SU-DHL-6 (cell line): ENCODE measurements around the gene PRPF40A.

Experiments
- H2AFZ ChIP-seq: fragments of 200-600 bp; sonication (generic); 2 replicates; pipeline ENCODE4 v1.6.1; 2014; ENCODE audit warnings: low read depth, mild to moderate bottlenecking, moderate library complexity, mixed read lengths, antibody characterized with exemption, low read length; ENCODE audit not compliant: severe bottlenecking
- H3F3A ChIP-seq: fragments of 200-600 bp; shearing (Covaris generic); 2 replicates; pipeline ENCODE4 v1.6.0; 2016; ENCODE audit warnings: antibody characterized with exemption, mild to moderate bottlenecking; ENCODE audit not compliant: insufficient read depth
- H3K27ac ChIP-seq: fragments of 200-600 bp; sonication (generic); 2 replicates; pipeline ENCODE4 v1.5.1; 2016; ENCODE audit warnings: low read depth, mild to moderate bottlenecking, low read length, moderate library complexity, mixed read lengths
- H3K27me3 ChIP-seq: fragments of 200-600 bp; sonication (generic), shearing (Covaris generic); 2 replicates; pipeline ENCODE4 v1.6.0; 2014; ENCODE audit warnings: mild to moderate bottlenecking, low read length
- H3K36me3 ChIP-seq: fragments of 200-600 bp; sonication (generic); 2 replicates; pipeline ENCODE4 v1.6.1; 2014; ENCODE audit warnings: mild to moderate bottlenecking, low read length, mixed read lengths
- H3K4me2 ChIP-seq: fragments of 300-600, 200-600 bp; shearing (Covaris generic), sonication (generic); 2 replicates; pipeline ENCODE4 v1.6.0; 2014; ENCODE audit warnings: low read length, low read depth, mild to moderate bottlenecking; ENCODE audit not compliant: poor library complexity, severe bottlenecking
- H3K4me3 ChIP-seq: fragments of 200-600 bp; sonication (generic); 2 replicates; pipeline ENCODE4 v1.5.1; 2014; ENCODE audit warnings: antibody characterized with exemption, low read length, mild to moderate bottlenecking, mixed read lengths; ENCODE audit not compliant: insufficient read depth, poor library complexity, severe bottlenecking
- H3K79me2 ChIP-seq: fragments of 200-600 bp; sonication (generic); 2 replicates; pipeline ENCODE4 v1.6.1; 2014; ENCODE audit warnings: mild to moderate bottlenecking, low read length, moderate library complexity; ENCODE audit not compliant: insufficient read depth
- H3K9ac ChIP-seq: fragments of 200-600 bp; sonication (generic); 2 replicates; pipeline ENCODE4 v1.7.0; 2014; ENCODE audit warnings: mild to moderate bottlenecking, low read length
- H3K9me2 ChIP-seq: fragments of 200-600 bp; sonication (generic); replicated peaks from 2 replicates; pipeline ENCODE4 v1.6.1; 2014; ENCODE audit warnings: low read length; ENCODE audit not compliant: insufficient read depth
- H3K9me3 ChIP-seq: fragments of 200-600 bp; sonication (generic); 2 replicates; pipeline ENCODE4 v1.6.1; 2014; ENCODE audit warnings: low read length, mixed read lengths; ENCODE audit not compliant: insufficient read depth
- H4K20me1 ChIP-seq: fragments of 200-600 bp; sonication (generic); 2 replicates; pipeline ENCODE4 v1.6.1; 2014; ENCODE audit warnings: low read depth, mild to moderate bottlenecking, antibody characterized with exemption, low read length, moderate library complexity, mixed read lengths
- EZH2phosphoT487 ChIP-seq: fragments of 200-600 bp; sonication (generic), shearing (Covaris generic); conservative IDR thresholded peaks from 2 replicates; pipeline ENCODE4 v1.6.1; 2018; ENCODE audit warnings: mild to moderate bottlenecking, antibody characterized with exemption, low read length, moderate library complexity, mixed read lengths
- TF ChIP-seq, protein P1 (sequence below): fragments of 200-600 bp; sonication (generic); IDR thresholded peaks from one replicate; pipeline ENCODE4 v1.5.1; 2017; ENCODE audit warnings: antibody characterized with exemption, mild to moderate bottlenecking, low read length, moderate library complexity; ENCODE audit not compliant: insufficient read depth, poor library complexity, severe bottlenecking

PRPF40A gene

GRCh38 chr2:152607793-152608300, 109.4 kb downstream of the PRPF40A start:
- TF ChIP-seq, protein P1, sequence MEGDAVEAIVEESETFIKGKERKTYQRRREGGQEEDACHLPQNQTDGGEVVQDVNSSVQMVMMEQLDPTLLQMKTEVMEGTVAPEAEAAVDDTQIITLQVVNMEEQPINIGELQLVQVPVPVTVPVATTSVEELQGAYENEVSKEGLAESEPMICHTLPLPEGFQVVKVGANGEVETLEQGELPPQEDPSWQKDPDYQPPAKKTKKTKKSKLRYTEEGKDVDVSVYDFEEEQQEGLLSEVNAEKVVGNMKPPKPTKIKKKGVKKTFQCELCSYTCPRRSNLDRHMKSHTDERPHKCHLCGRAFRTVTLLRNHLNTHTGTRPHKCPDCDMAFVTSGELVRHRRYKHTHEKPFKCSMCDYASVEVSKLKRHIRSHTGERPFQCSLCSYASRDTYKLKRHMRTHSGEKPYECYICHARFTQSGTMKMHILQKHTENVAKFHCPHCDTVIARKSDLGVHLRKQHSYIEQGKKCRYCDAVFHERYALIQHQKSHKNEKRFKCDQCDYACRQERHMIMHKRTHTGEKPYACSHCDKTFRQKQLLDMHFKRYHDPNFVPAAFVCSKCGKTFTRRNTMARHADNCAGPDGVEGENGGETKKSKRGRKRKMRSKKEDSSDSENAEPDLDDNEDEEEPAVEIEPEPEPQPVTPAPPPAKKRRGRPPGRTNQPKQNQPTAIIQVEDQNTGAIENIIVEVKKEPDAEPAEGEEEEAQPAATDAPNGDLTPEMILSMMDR = no peak
- TF ChIP-seq EZH2phosphoT487 = no peak
- Histone ChIP-seq H3K36me3 (no peaks in the 10 kb centered on the region), H3K4me2 (no peak overlapping the region), H3K27ac (no peak overlapping the region), H4K20me1 (no peaks in the 10 kb centered on the region), H3K9me3 (no peaks in the 10 kb centered on the region), H3K9me2 (no peaks in the 10 kb centered on the region), H3K27me3 (no peaks in the 10 kb centered on the region), H3K79me2 (no peaks in the 10 kb centered on the region), H2AFZ (no peak overlapping the region), H3K9ac (no peak overlapping the region), H3F3A (no peaks in the 10 kb centered on the region), H3K4me3 (no peak overlapping the region)

GRCh38 chr2:152606941-152607340, 110.3 kb downstream of the PRPF40A start:
- H3K9ac ChIP-seq = no peak overlapping the region
- TF ChIP-seq, protein P1 = no peak
- TF ChIP-seq EZH2phosphoT487 = no peak
- H3K9me3 ChIP-seq = no peaks in the 10 kb centered on the region

GRCh38 chr2:152606081-152606480, 111.2 kb downstream of the PRPF40A start:
- Histone ChIP-seq H3K9me2 (no peaks in the 10 kb centered on the region), H3K9ac (no peak overlapping the region), H4K20me1 (no peaks in the 10 kb centered on the region), H3K79me2 (no peaks in the 10 kb centered on the region), H3K27ac (no peak overlapping the region), H3K36me3 (no peaks in the 10 kb centered on the region), H3K4me3 (no peak overlapping the region), H3K9me3 (no peaks in the 10 kb centered on the region), H3F3A (no peaks in the 10 kb centered on the region), H3K4me2 (no peak overlapping the region), H3K27me3 (no peaks in the 10 kb centered on the region), H2AFZ (no peak overlapping the region)
- no peak for TF ChIP-seq EZH2phosphoT487
- TF ChIP-seq, protein P1 = no peak

More at GRCh38 chr2:152606941-152607340, 110.3 kb downstream of the PRPF40A start:
- H3K4me3 ChIP-seq = no peak overlapping the region
- no peaks in the 10 kb centered on the region for H4K20me1 ChIP-seq
- H3K36me3 ChIP-seq = no peaks in the 10 kb centered on the region
- no peak overlapping the region for H3K4me2 ChIP-seq
- H3K9me2 ChIP-seq = no peaks in the 10 kb centered on the region
- no peak overlapping the region for H3K27ac ChIP-seq
- no peaks in the 10 kb centered on the region for H3K27me3 ChIP-seq
- no peaks in the 10 kb centered on the region for H3F3A ChIP-seq
- no peak overlapping the region for H2AFZ ChIP-seq
- H3K79me2 ChIP-seq = no peaks in the 10 kb centered on the region
